T-helper 2 cell treated with Interferon-gamma antibody and Interleukin-4, amounts not matched to agents 5 μg/mL and 100 μg/mL, for 36 hours (primary cell): ENCODE data around the gene NMT2.

Experiments used
- DNase-seq: peaks from one replicate; pipeline ENCODE4 v3.0.0; 2021; ENCODE audit warnings: low spot score
- H3K27ac Mint-ChIP-seq: one replicate; pipeline ENCODE4 v1.8.0; 2021; ENCODE audit warnings: mild to moderate bottlenecking, mixed read lengths
- H3K27me3 Mint-ChIP-seq: one replicate; pipeline ENCODE4 v1.8.0; 2021; ENCODE audit warnings: low read depth, mixed read lengths
- H3K36me3 Mint-ChIP-seq: one replicate; pipeline ENCODE4 v1.8.0; 2021; ENCODE audit warnings: low read depth, mixed read lengths
- H3K4me1 Mint-ChIP-seq: one replicate; pipeline ENCODE4 v1.8.0; 2021; ENCODE audit warnings: low read depth, mixed read lengths
- H3K4me3 Mint-ChIP-seq: one replicate; pipeline ENCODE4 v1.8.0; 2022; ENCODE audit warnings: mild to moderate bottlenecking, moderate library complexity, mixed read lengths
- H3K9me3 Mint-ChIP-seq: one replicate; pipeline ENCODE4 v1.8.0; 2021; ENCODE audit warnings: mixed read lengths

NMT2 gene

DNA sequence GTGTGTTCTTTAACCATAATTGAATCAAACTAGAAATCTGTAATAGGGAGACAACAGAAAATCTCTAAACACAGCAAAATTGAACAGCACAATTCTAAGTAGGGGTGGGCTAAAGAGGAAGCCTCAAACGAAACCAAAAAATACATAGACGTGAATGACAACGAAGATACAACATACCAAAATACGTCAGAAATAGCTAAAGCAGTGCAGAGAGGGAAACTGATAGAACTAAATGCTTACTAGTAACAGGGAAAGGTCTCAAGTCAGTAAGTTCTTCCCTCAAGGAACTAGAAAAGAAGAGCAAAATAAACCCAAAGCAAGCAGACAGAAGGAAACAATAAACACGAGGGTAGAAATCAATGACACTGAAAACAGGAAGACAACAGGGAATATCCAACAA, 52.3 kb downstream of the NMT2 start:
- H3K9me3 Mint-ChIP-seq = no peaks in the 10 kb centered on the region
- H3K36me3 Mint-ChIP-seq = peaks cover 41% of the 10 kb centered on the region
- no peak overlapping the region for H3K4me3 Mint-ChIP-seq
- no peak for DNase-seq
- no peaks in the 10 kb centered on the region for H3K27me3 Mint-ChIP-seq
- H3K27ac Mint-ChIP-seq = no peak overlapping the region
- H3K4me1 Mint-ChIP-seq = peaks cover 10% of the 10 kb centered on the region

DNA sequence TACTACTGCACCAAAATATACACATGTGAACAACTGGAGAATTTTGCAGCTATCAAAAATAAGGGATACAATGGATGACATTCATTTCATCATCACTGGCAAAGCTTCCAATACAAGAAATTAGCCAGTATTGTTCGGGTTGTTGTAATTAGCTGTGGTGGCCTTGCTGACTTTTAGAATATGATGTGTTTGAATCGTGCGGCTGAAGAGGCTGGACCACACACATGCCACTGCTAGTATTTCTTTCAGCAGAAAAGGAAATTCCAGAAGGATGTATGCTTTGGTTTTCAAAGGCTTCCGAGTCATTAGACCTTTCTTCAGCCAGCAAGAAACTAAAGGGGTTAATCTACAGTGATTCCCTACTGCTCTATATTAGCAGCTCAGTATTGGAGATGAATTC, 54.7 kb downstream of the NMT2 start:
- H3K36me3 Mint-ChIP-seq = peaks cover 30% of the 10 kb centered on the region
- DNase-seq = no peak
- no peak overlapping the region for H3K4me3 Mint-ChIP-seq
- no peak overlapping the region for H3K27ac Mint-ChIP-seq
- peaks cover 8% of the 10 kb centered on the region for H3K4me1 Mint-ChIP-seq
- H3K9me3 Mint-ChIP-seq = no peaks in the 10 kb centered on the region
- H3K27me3 Mint-ChIP-seq = no peaks in the 10 kb centered on the region

DNA sequence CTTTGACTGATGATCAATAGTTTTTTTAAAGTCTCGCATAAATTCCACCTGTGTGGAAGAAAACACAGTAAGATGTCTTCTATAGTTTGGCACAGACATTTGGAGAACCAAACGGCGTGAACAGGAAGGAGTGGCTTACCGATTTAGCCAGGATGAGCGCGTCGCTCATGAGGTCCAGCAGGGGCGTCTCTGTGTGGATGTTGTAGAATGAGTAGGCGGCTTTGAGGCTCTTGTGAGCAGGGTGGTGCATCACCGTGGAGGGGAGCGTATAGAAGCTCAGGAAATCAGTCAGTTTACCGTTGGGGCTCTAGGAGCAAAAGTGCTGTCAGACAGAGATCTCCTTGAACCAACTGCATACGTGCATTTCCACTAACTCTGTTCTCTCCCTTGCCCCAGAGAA, 55.8 kb downstream of the NMT2 start:
- H3K27me3 Mint-ChIP-seq = no peaks in the 10 kb centered on the region

DNA sequence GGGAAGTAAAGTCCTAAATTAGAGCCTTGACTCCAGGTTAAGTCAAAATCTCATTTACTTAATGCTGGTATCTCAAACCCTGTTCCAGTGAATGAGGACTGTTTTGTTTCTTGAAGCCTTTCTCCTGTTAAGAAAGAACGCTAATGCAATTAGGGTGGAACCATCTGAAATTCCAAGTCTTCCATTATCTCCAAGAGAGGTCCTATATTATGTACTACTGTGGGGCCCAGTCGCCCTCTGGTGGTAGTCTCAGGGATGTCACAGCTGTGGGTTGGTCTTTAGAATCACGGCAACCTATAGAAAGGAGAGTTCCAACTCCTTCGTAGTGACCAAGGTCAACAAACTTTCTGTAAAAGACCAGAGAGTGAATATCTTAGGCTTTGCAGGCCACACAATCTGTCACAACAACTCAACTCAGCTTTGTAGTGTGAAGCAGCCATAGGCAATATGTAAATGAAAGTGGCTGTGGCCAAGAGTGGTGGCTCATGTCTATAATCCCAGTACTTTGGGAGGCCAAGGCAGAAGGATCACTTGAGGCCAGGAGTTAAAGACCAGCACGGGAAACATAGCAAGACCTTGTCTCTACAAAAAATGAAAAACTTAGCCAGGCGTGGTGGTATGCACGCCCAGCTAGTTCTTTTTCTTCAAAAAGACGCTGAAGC, 62.0 kb downstream of the NMT2 start:
- no peak overlapping the region for H3K4me3 Mint-ChIP-seq
- peak; percentile 57 for DNase-seq
- H3K27ac Mint-ChIP-seq = no peak overlapping the region
- no peaks in the 10 kb centered on the region for H3K9me3 Mint-ChIP-seq
- no peaks in the 10 kb centered on the region for H3K27me3 Mint-ChIP-seq
- peaks cover 55% of the 10 kb centered on the region for H3K36me3 Mint-ChIP-seq
- H3K4me1 Mint-ChIP-seq = peaks cover 8% of the 10 kb centered on the region

More for the DNA sequence above, 55.8 kb downstream of the NMT2 start:
- DNase-seq = no peak
- Mint-ChIP-seq H3K9me3 (no peaks in the 10 kb centered on the region), H3K27ac (peak overlapping the region; percentile 4), H3K4me3 (no peak overlapping the region), H3K4me1 (peaks cover 8% of the 10 kb centered on the region), H3K36me3 (peaks cover 35% of the 10 kb centered on the region)

GRCh38 chr10:15103513-15103912, 65.0 kb downstream of the NMT2 start:
- no peak overlapping the region for H3K4me3 Mint-ChIP-seq
- H3K4me1 Mint-ChIP-seq = peaks cover 22% of the 10 kb centered on the region
- no peaks in the 10 kb centered on the region for H3K27me3 Mint-ChIP-seq
- no peak overlapping the region for H3K27ac Mint-ChIP-seq
- H3K9me3 Mint-ChIP-seq = no peaks in the 10 kb centered on the region
- peaks cover 60% of the 10 kb centered on the region for H3K36me3 Mint-ChIP-seq
- no peak for DNase-seq

DNA sequence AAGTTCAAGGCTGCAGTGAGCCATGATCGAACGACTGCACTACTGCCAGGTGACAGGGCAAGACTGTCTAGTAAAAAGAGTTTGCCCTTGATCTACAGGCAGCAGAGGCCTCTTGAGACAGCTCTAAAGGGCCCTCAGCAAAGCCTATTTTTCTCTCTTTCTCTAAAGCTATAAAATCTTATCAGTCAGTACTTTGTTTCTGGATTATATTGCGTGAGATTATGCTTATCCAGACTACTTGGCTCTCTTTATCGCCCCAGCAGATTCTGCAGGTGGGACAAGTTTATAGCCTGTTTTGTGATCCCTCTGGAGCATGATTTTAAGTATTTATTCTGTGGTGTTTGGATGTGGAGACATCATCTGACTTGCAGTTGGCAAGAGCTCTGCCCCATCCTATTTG, 68.6 kb downstream of the NMT2 start:
- Mint-ChIP-seq H3K27ac (no peak overlapping the region), H3K4me1 (peaks cover 18% of the 10 kb centered on the region), H3K36me3 (peaks cover 40% of the 10 kb centered on the region), H3K27me3 (peaks cover 2% of the 10 kb centered on the region), H3K9me3 (no peaks in the 10 kb centered on the region), H3K4me3 (peak overlapping the region; percentile 29)
- no peak for DNase-seq

DNA sequence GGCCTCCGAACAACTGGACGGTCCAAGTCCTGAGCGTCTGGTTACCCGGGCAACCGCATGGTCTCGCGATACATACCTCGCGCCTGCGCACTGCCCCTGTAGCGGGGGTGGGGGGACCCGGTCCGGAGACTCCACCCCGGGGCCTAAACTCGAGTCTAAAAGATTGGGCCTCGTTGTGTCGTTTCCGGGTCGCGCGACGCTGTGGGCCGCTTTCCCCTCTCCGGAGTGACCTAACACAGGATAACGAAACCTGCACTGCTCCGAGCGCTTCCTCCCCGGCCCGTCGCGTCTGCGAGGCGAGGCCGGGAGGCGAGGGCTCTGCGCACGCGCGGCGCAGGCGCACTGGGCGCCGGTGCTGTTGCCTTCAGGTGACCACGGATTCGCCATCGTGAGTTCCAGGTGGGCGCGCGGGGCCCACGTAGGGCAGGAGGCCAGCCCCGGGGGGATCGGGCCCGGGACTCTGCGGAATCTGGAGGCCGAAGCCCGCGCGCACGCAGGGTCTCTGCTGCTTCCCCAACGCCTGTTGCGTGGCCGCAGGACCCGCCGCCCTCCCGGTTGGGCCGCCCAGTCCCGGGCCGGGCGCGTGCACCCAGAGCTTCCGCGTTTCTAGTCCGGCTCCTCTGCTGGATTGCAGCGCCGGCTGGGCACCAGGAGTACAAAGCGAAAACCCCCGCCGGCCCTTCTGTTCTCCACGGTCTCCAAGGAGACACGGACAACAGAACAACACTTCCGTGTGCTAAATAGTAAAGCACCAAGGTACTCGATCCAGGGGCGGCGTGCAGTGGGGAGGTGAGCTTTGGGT, 71.3 kb downstream of the NMT2 start, which contains the start of gene RPP38:
TSS of gene RPP38 (plus strand) at position 345 of the 802 bp plus-strand sequence. CDS start 5,960 bp downstream, outside the sequence.
- H3K36me3 Mint-ChIP-seq = peaks cover 25% of the 10 kb centered on the region
- peaks cover 18% of the 10 kb centered on the region for H3K4me1 Mint-ChIP-seq
- peak; percentile 95 for DNase-seq
- peak within 1 kb of the TSS; percentile 90 for H3K4me3 Mint-ChIP-seq
- H3K27ac Mint-ChIP-seq = peak within 1 kb of the TSS; percentile 94
- peaks cover 6% of the 10 kb centered on the region for H3K27me3 Mint-ChIP-seq
- no peaks in the 10 kb centered on the region for H3K9me3 Mint-ChIP-seq

DNA sequence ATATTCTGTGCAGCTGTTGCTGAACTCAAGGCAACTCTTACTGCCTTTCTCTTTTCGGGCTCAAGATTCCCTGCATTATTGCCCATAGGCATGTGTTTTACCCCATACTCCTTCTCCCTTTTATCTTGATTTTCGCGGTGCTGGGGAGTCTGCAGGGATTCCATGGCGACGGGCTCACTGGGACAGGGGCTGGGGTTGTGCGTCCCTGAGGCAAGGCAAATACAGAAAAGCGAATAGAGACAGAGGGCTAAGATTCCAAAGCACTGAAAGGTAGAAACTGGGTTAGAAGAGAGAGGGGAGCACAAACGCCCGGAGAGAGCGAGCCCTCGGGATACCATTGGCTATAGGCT, 71.9 kb downstream of the NMT2 start:
- DNase-seq = no peak
- Mint-ChIP-seq H3K9me3 (no peaks in the 10 kb centered on the region), H3K4me1 (peaks cover 18% of the 10 kb centered on the region), H3K4me3 (peak overlapping the region; percentile 90), H3K27me3 (peaks cover 8% of the 10 kb centered on the region), H3K36me3 (peaks cover 21% of the 10 kb centered on the region), H3K27ac (peak overlapping the region; percentile 94)

GRCh38 chr10:15092855-15093408, 75.6 kb downstream of the NMT2 start:
- Mint-ChIP-seq H3K4me3 (no peak overlapping the region), H3K27me3 (peaks cover 18% of the 10 kb centered on the region), H3K4me1 (peaks cover 4% of the 10 kb centered on the region), H3K9me3 (no peaks in the 10 kb centered on the region), H3K27ac (no peak overlapping the region), H3K36me3 (peaks cover 4% of the 10 kb centered on the region)
- DNase-seq = no peak

GRCh38 chr10:15091418-15091817, 77.1 kb downstream of the NMT2 start:
- no peaks in the 10 kb centered on the region for H3K9me3 Mint-ChIP-seq
- DNase-seq = no peak
- H3K27me3 Mint-ChIP-seq = peaks cover 18% of the 10 kb centered on the region
- H3K4me3 Mint-ChIP-seq = no peak overlapping the region
- H3K36me3 Mint-ChIP-seq = no peaks in the 10 kb centered on the region
- no peak overlapping the region for H3K27ac Mint-ChIP-seq
- H3K4me1 Mint-ChIP-seq = peaks cover under 1% of the 10 kb centered on the region

- Mint-ChIP-seq H3K27ac (no peak within 1 kb of the TSS), H3K9me3 (no peaks in the 10 kb centered on the region), H3K36me3 (no peaks in the 10 kb centered on the region), H3K27me3 (peaks cover 14% of the 10 kb centered on the region), H3K4me1 (peaks cover 5% of the 10 kb centered on the region), H3K4me3 (peak within 1 kb of the TSS; percentile 64)
- peak; percentile 84 for DNase-seq
These were observed 79.8 kb downstream of the NMT2 start, which contains the start of gene ACBD7 for GRCh38 chr10:15088428-15089261. Gene ACBD7, minus strand, starts transcription at chr10:15088776. Its CDS starts 48 bp downstream, at chr10:15088728.

DNA sequence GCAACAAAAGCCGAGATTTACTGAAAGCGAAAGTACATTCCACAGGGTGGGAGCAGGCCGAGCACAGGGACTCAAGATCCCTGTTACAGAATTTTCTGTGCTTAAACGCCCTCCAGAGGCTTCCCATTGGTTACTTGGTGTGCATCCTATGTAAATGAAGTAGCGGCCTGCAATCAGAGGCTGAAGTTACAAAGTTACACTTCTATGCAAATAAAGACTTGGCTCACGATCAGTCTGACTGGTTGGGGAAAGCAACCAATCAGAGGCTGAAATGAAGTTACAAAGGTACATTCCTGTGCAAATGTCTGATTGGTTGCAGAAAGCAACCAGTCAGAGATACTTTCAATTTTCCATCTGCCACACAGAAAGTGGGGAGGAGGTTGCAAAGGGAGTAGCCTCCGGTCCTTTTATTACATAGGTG, 84.0 kb downstream of the NMT2 start:
- H3K4me1 Mint-ChIP-seq = peaks cover 5% of the 10 kb centered on the region
- no peak overlapping the region for H3K27ac Mint-ChIP-seq
- DNase-seq = no peak
- H3K36me3 Mint-ChIP-seq = no peaks in the 10 kb centered on the region
- H3K9me3 Mint-ChIP-seq = no peaks in the 10 kb centered on the region
- no peaks in the 10 kb centered on the region for H3K27me3 Mint-ChIP-seq
- H3K4me3 Mint-ChIP-seq = no peak overlapping the region

GRCh38 chr10:15083674-15084501, 84.6 kb downstream of the NMT2 start:
- Mint-ChIP-seq H3K27me3 (no peaks in the 10 kb centered on the region), H3K27ac (no peak overlapping the region)

More at GRCh38 chr10:15083674-15084501, 84.6 kb downstream of the NMT2 start:
- no peaks in the 10 kb centered on the region for H3K9me3 Mint-ChIP-seq
- peaks cover 5% of the 10 kb centered on the region for H3K4me1 Mint-ChIP-seq
- H3K36me3 Mint-ChIP-seq = no peaks in the 10 kb centered on the region
- no peak overlapping the region for H3K4me3 Mint-ChIP-seq
- DNase-seq = no peak
